ENCODE measurements around the gene OR2H2.
A peak's percentile ranks its signal among the peaks of the same experiment; 100 is the strongest.

OR2H2 gene

DNA sequence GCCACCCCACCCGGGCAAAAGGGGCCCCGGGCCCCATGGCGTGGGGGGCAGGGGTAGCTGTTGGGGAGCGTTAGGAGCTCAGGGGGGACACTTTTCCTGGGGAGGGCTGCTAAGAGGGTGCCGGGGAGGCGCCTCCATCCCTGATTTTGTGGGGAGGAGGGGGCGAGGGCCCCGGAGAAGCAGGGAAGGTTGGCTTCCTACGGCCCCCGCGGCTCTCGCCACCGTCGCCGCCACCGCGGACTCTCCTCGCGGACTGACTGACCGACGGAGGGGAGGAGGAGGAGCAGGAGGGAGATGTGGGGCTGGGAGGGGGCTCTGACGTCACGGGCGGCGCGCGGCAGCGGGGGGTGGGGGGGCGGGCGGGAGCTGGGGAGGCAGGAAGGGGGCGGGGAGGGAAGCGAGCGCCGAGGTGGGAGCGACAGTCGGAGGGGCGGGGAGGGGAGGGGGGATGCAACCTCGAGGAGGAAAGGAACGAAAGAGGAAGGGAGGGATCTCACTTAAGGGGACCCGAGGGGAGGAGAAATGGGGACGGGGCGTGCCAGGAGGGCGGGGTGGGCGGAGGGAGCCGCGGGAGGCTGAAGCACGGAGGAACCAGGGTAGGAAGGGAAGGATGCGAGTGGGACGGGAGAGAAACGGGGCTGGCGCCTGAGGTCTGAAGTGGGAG lies 43.0 kb downstream of the OR2H2 start:
- no peak for DNase-seq (ENCODE audit: extremely low spot score, insufficient read length, low read depth)
- no peak for FAIRE-seq

DNA sequence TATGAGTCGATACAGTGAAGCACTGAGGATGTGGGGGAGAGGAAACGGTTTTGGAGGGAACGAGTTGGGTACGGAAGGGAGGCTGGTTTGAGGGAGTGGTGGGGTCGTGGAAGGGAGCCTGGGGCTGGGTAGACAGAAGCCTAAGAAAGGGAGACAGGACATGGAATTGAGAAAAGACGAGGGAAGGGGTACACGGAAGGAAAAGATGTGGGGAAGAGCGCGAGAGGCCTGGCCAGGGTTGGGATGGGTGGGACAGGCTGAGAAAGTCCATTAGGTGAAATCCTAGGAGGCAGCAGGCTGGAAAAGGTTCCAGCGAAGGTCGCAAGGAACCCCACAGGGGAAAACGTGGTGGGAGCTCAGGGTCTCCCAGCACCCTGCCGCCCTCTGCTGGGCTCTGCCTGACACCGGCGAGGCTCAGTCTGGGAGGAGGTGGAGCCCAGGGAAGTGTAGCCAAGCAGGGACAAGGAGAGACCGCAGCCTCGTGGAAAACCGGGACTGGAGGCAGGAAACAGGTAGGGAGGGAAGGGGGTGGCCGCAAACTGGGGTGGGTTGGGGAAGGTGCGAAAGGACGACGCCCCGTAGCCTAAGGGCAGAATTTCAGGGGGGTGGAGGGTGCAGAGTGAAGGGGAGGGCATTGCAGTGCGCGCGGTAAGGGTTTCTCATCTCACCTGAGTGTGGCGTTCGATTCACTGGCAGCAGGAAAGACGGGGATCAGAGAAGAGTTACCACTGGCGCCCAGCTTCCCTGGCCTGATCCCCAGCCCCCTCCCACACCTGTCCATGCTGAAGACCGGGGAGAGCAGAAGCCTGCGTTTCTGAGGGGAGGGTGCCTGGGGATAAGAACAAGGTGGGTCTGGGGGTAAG lies 43.7 kb downstream of the OR2H2 start:
- FAIRE-seq (peak; percentile 73), DNase-seq (ENCODE audit: extremely low spot score, insufficient read length, low read depth) (no peak)

DNA sequence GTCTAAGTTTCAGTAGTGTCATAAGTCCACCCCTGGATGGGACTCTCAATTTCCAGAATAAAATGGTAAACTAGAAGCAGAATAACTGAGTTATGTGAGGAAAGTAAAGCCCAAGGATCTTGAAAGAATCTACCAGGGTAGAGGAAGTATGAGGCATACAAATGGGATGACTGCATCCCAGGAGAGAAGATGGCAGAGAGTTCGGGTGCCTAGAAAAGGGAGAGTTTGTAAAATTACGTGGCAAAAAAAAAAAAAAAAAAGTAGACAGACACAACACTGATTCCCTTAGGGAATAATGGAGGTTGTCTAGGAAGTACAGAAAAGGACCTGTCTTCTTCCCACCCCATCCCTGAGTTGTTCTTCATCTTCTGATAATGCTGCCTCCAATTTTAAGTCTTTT lies 44.6 kb downstream of the OR2H2 start:
- no peak for FAIRE-seq
- no peak for DNase-seq (ENCODE audit: extremely low spot score, insufficient read length, low read depth)

DNA sequence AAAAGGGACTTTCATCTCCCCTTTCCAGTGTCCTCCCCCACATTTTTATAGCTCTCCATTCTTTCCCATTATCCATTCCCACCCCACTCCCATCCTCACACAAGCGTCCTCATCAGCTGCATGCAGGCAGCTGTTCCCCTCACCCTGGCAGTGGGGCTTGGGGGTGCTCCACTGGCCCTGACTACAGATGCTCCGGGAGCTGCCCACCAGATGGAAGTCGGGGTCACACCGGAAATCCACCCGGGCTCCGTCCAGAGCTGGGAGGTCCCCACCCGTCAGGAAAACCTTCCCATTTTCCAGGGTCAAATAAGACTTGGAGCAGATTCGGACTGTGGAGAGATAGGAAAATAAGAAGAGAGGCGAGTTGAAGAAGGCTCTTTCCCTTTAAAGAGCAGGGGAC lies 45.4 kb downstream of the OR2H2 start:
- no peak for FAIRE-seq
- no peak for DNase-seq (ENCODE audit: extremely low spot score, insufficient read length, low read depth)

DNA sequence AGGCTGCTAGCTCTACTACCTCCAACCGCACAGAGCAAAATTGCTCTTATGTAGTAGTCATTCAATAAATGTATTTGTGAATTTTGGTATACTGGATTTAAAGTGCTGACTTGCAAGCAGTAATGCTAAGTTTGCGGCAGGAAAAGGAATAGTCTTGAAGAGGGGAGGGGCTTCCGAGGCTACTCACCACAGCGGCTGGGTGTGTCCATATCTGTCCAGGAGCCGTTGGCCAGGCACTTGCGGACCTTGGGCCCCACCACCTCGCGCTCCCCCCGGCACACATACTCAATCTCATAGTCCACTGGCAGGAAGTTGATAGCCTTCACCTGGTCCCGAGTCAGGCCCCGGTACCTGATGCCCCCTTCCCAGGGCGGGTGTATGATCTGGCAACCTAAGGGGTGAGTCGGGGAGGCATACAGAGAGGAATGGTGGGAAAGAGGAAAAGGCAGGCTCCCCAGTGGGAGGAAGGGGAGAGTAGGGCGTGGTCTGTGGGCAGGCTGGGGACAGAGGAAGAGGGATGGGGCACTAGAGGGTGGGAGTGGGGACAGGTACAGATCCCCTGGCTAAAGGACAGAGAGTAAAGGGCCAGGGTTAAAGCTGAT lies 46.4 kb downstream of the OR2H2 start:
- FAIRE-seq (no peak), DNase-seq (ENCODE audit: extremely low spot score, insufficient read length, low read depth) (no peak)

DNA sequence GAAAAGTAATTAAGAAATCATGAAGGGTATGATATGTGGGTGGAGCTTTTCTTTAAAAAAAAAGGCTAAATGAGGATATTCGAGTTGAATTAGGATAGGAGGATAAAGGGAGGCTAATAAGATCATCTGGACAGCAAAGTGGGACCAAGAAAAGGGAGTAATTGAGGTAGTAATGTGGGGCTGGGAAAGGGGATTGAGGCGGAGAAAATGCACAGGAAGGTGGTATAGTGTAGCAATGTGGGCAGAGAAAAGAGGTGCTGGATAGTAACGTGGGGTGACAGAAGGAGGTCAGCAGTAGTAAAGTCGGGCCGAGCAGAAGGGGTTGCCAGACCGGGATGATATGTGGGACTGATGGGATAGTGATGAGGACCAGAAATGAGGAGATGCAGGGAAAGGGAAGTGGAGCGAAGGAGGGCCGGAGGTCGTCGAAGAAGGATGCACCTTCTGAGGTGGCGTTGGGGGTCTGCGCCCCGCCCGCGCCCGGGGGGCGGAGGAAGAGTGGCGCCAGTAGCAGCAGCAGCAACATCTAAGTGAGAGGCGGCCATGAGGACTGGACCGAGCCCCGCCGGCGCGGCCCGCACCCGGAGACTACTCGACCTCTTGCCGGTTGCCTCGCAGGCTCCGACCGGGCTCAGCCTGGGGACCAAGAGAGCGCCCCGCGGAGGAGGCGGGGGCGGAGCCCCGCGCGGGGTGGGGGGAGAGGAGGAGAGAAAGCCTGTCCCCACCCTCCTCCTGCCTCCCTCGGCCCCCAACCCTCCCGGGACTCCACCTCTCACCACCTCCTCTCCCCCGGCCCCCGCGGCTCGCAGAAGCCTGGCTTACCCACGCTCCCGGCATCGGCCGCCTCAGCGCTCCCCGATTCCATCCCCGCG lies 47.2 kb downstream of the OR2H2 start:
- FAIRE-seq (no peak), DNase-seq (ENCODE audit: extremely low spot score, insufficient read length, low read depth) (no peak)

DNA sequence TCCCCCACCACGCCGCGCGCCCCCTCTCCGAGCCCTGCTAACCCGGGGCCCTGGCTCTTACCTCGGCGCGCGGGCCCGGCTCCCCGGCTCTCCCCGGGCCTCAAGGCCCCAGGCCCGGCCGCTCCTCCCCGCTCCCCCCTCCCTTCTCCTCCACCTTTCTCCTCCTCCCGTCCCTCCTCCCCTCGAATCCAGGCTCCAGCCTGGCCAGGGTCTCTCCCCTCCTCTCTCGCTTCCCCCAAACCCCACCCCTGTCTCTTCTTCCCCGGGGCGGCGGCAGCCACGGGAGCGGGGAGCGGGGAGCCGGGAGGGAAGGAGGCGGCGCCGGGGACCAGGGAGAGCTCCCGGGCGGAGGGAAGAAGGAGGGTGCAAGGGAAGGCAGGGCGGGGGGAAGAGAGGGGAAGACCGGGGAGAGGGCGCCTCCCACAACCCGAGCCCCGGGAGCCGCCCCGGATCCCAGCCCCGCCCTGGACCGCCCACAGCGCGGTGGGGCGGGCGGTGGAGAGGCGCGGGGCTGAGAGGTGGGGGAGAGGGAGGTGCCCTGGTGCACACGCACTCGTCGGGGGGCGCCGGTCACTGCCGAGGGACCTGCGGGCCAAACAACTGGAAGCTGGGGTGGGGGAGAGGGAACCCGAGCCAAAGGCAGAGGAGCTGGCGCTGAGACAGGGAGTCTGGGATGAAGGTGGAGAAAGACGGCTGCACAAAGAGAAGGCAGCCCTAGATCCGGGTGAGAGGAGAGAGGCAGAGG lies 48.0 kb downstream of the OR2H2 start, which contains the start of gene GABBR1:
GABBR1 (minus strand) TSS at position 395 of the 745 bp plus-strand sequence. CDS start 798 bp downstream, outside the sequence.
- FAIRE-seq, result no peak
- DNase-seq (ENCODE audit: extremely low spot score, insufficient read length, low read depth), result peak; percentile 62

DNA sequence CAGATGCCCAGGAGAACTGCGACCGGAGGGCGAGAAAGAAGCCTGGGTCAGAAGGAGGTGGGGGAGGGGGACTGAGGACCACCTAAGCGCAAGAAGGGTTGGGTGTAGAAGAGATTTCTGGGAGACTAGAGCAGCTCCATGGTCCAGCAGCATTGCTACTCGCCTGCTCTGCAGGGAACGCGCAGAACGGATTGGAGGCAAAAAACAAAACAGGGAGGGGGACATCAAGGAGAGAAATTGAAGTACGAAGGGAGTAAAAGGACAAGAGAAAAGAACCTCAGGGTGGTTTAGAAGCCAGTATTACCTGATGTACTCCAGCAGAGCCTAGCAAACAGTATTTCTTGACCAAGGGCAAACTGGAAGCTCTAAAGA lies 48.6 kb downstream of the OR2H2 start:
- FAIRE-seq (no peak), DNase-seq (ENCODE audit: extremely low spot score, insufficient read length, low read depth) (no peak)

DNA sequence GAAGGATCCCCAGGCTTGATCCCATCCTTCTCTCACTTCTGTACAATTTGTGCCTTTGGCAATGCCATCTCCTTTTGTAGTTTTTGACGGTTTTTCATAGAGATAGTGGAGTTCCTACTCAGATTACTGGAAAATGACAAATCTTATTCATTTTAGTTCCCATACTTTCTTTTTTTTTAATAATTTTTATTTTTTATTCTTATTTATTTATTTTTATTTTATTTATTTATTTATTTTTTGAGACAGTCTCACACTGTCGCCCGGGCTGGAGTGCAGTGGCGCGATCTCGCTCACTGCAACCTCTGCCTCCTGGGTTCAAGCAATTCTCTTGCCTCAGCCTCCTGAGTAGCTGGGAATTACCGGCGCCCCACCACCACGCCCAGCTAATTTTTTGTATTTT lies 52.3 kb downstream of the OR2H2 start:
- DNase-seq (ENCODE audit: extremely low spot score, insufficient read length, low read depth), result no peak
- FAIRE-seq, result no peak
